NCI-H128 (cell line): ENCODE results near the gene TTC9C.
"Not testable (repeated sequence)": the region's sequence is repeated elsewhere in the genome, so short reads cannot be mapped to it uniquely, and the experiment has no call there.

Experiments
- DNase-seq: peaks from one replicate; lab custom pipeline; 2025; ENCODE audit not compliant: unreplicated experiment; lab: John Stamatoyannopoulos, UW

TTC9C gene

GRCh38 chr11:62749931-62750330 lies 21.6 kb downstream of the TTC9C start:
- not testable (repeated sequence) for DNase-seq

- no peak for DNase-seq
These were observed 24.0 kb downstream of the TTC9C start for GRCh38 chr11:62752177-62752785.

GRCh38 chr11:62752994-62753735 lies 24.9 kb downstream of the TTC9C start:
- DNase-seq = no peak

GRCh38 chr11:62753736-62754603 lies 25.7 kb downstream of the TTC9C start, which contains the start of gene ZBTB3:
Gene ZBTB3 (minus strand): TSS chr11:62754160. CDS start chr11:62753664, 496 bp downstream.
- DNase-seq = peak; percentile 95

GRCh38 chr11:62755086-62755615 lies 26.9 kb downstream of the TTC9C start:
- DNase-seq = no peak

GRCh38 chr11:62757846-62758788 lies 29.8 kb downstream of the TTC9C start:
- DNase-seq = no peak

GRCh38 chr11:62760867-62761227 lies 32.6 kb downstream of the TTC9C start:
- not testable (repeated sequence) for DNase-seq

DNA sequence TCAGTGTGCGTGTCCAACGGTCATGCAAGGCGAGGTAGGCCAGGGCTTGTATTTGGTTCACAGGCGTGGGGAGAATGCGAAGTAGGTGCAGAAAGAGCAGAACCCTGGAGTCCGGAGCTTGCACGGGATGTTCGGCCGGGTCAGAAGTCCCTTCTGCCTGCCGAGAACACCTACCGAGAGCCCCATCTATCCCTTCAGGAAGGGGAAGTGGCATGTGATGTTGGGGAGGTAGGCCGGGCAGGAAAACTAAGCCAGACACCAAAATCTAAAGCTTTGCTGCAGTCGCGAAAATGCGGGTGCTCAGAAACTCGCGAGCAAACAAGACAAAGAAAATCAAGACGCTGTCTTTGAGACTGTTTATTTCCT lies 42.5 kb downstream of the TTC9C start:
- peak; percentile 59 for DNase-seq

- DNase-seq = peak; percentile 96
These were observed 43.1 kb downstream of the TTC9C start, which contains the start of gene TAF6L for GRCh38 chr11:62771144-62772021. Gene TAF6L (plus strand): TSS chr11:62771396. CDS start chr11:62775784, 4,388 bp downstream.

GRCh38 chr11:62774407-62774806 lies 46.1 kb downstream of the TTC9C start:
- DNase-seq = no peak

- DNase-seq = no peak
These were observed 47.4 kb downstream of the TTC9C start for GRCh38 chr11:62775646-62776045.

GRCh38 chr11:62777389-62777788 lies 49.1 kb downstream of the TTC9C start:
- DNase-seq = no peak

DNA sequence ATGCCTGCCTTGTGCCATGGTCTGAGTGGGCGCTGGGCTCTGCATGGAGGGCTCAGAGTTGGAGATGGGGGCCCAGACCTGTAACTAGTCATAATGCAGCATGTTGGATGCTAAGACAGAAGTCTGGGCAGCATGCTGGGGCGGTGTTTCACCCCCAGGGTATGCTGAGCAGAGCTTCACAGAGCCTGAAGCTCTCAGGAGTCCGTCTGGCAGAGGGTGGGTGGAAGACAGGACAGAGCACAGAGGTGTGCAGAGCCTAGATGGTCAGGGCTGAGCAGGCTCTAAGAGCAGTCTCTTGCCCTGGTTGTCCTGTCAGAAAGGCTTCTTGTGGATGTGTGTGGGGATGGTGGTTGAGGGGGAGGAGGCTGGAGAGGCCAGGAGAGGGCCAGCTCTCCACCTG lies 50.2 kb downstream of the TTC9C start:
- DNase-seq = no peak

GRCh38 chr11:62782753-62783152 lies 54.5 kb downstream of the TTC9C start:
- DNase-seq = no peak

GRCh38 chr11:62786318-62787004 lies 58.2 kb downstream of the TTC9C start:
- DNase-seq = peak; percentile 76

GRCh38 chr11:62787005-62787759 lies 58.9 kb downstream of the TTC9C start, which contains the start of gene TMEM179B:
Gene TMEM179B (plus strand): TSS chr11:62787402. CDS start chr11:62787432, 30 bp downstream.
- DNase-seq = peak; percentile 95
